ENCODE measurements around the gene HGFAC. TPM values are rescaled to one million over a fixed set of nuclear protein-coding genes. Genes with fewer than 3 reads are reported as not detected.

HGFAC gene
- total RNA-seq, 1 donor from 2014 or later: 0.35 TPM

- Mint-ChIP-seq H3K27ac (ENCODE audit: unreplicated experiment) (no peak overlapping the region), H3K9me3 (ENCODE audit: low read depth) (no peaks in the 10 kb centered on the region), H3K4me3 (ENCODE audit: unreplicated experiment) (no peak overlapping the region), H3K4me1 (ENCODE audit: low read depth) (peaks cover 1% of the 10 kb centered on the region), H3K27me3 (ENCODE audit: low read depth) (no peaks in the 10 kb centered on the region), H3K36me3 (ENCODE audit: low read depth) (no peaks in the 10 kb centered on the region)
- no peak for DNase-seq (ENCODE audit: low spot score)
- TF ChIP-seq CTCF (IDR thresholded peaks at IDR 0.05): no peak
Observed at GRCh38 chr4:3446631-3447320, 5.0 kb downstream of the HGFAC start.

- Mint-ChIP-seq H3K4me3 (ENCODE audit: unreplicated experiment) (no peak overlapping the region), H3K4me1 (ENCODE audit: low read depth) (peaks cover 5% of the 10 kb centered on the region), H3K27ac (ENCODE audit: unreplicated experiment) (no peak overlapping the region), H3K36me3 (ENCODE audit: low read depth) (no peaks in the 10 kb centered on the region), H3K9me3 (ENCODE audit: low read depth) (no peaks in the 10 kb centered on the region), H3K27me3 (ENCODE audit: low read depth) (no peaks in the 10 kb centered on the region)
- DNase-seq (ENCODE audit: low spot score): no peak
- TF ChIP-seq CTCF (IDR thresholded peaks at IDR 0.05): no peak
Observed at GRCh38 chr4:3447431-3448395, 5.9 kb downstream of the HGFAC start.

GRCh38 chr4:3449047-3449573, 7.3 kb downstream of the HGFAC start:
- no peak for DNase-seq (ENCODE audit: low spot score)
- Mint-ChIP-seq H3K4me1 (ENCODE audit: low read depth) (peaks cover 5% of the 10 kb centered on the region), H3K36me3 (ENCODE audit: low read depth) (no peaks in the 10 kb centered on the region), H3K9me3 (ENCODE audit: low read depth) (peaks cover 6% of the 10 kb centered on the region), H3K4me3 (ENCODE audit: unreplicated experiment) (no peak overlapping the region), H3K27ac (ENCODE audit: unreplicated experiment) (no peak overlapping the region), H3K27me3 (ENCODE audit: low read depth) (no peaks in the 10 kb centered on the region)
- no peak for TF ChIP-seq CTCF (IDR thresholded peaks at IDR 0.05)

- Mint-ChIP-seq H3K27ac (ENCODE audit: unreplicated experiment) (no peak overlapping the region), H3K36me3 (ENCODE audit: low read depth) (no peaks in the 10 kb centered on the region), H3K4me3 (ENCODE audit: unreplicated experiment) (no peak overlapping the region), H3K4me1 (ENCODE audit: low read depth) (peaks cover 5% of the 10 kb centered on the region), H3K27me3 (ENCODE audit: low read depth) (no peaks in the 10 kb centered on the region), H3K9me3 (ENCODE audit: low read depth) (peaks cover 12% of the 10 kb centered on the region)
- DNase-seq (ENCODE audit: low spot score): no peak
- TF ChIP-seq CTCF (IDR thresholded peaks at IDR 0.05): no peak
Observed at GRCh38 chr4:3449574-3450534, 8.1 kb downstream of the HGFAC start.
